Keratinocyte (primary cell): Measurements from ENCODE around the gene PPP6C.

ENCODE experiments used
- CTCF ChIP-seq, 3 experiments: IDR thresholded peaks in 1 of 3; conservative IDR thresholded peaks in 1 of 3; optimal IDR thresholded peaks in 1 of 3; 2 replicates in 2 of 3; 3 replicates in 1 of 3; pipeline versions ENCODE3 to v1.5.1; 2011; ENCODE audit warnings: low read length in 3 of 3, mild to moderate bottlenecking in 3 of 3, moderate library complexity in 2 of 3, control low read depth in 1 of 3, inconsistent platforms in 1 of 3; ENCODE audit not compliant: insufficient read depth in 2 of 3; ENCODE audit errors: extremely low read depth in 1 of 3
- EZH2 ChIP-seq: IDR thresholded peaks from one replicate; pipeline ENCODE4 v1.6.1; 2012; ENCODE audit warnings: inconsistent platforms, mild to moderate bottlenecking, low read length, moderate library complexity

GRCh38 chr9:125190361-125190801 lies 778 bp upstream of the PPP6C start:
- no peak for TF ChIP-seq CTCF (optimal IDR thresholded peaks at IDR 0.05 in 1 of 3, IDR thresholded peaks at IDR 0.05 in 1 of 3, conservative IDR thresholded peaks at IDR 0.05 in 1 of 3; ENCODE audit: extremely low read depth in 1 of 3, insufficient read depth in 2 of 3, low read length in 3 of 3)
- TF ChIP-seq EZH2: no peak
